Measurements from ENCODE around the gene VTI1A. TPM values are rescaled to one million over a fixed set of nuclear protein-coding genes. Genes with fewer than 3 reads are reported as not detected.
"Not testable (repeated sequence)": the region's sequence is repeated elsewhere in the genome, so short reads cannot be mapped to it uniquely, and the experiment has no call there.

The VTI1A gene
- total RNA-seq, 1 donor from 2014 or later, result 35.2 TPM

GRCh38 chr10:112465299-112465883 lies 18.4 kb downstream of the VTI1A start:
- no peak for DNase-seq
- Mint-ChIP-seq H3K4me1 (peaks cover 9% of the 10 kb centered on the region), H3K36me3 (ENCODE audit: low read depth) (peaks cover 44% of the 10 kb centered on the region), H3K27me3 (no peaks in the 10 kb centered on the region), H3K27ac (no peak overlapping the region), H3K9me3 (peaks cover 8% of the 10 kb centered on the region), H3K4me3 (no peak overlapping the region)
- intact Hi-C loops (cut with micrococcal nuclease), result no loop called here

GRCh38 chr10:112466802-112467201 lies 19.8 kb downstream of the VTI1A start:
- peaks cover 5% of the 10 kb centered on the region for H3K9me3 Mint-ChIP-seq
- peaks cover 6% of the 10 kb centered on the region for H3K4me1 Mint-ChIP-seq
- no peaks in the 10 kb centered on the region for H3K27me3 Mint-ChIP-seq
- peaks cover 36% of the 10 kb centered on the region for H3K36me3 Mint-ChIP-seq (ENCODE audit: low read depth)
- H3K27ac Mint-ChIP-seq, result no peak overlapping the region
- intact Hi-C loops (cut with micrococcal nuclease), result no loop called here
- no peak for DNase-seq
- H3K4me3 Mint-ChIP-seq, result no peak overlapping the region

- Mint-ChIP-seq H3K9me3 (peaks cover 5% of the 10 kb centered on the region), H3K36me3 (ENCODE audit: low read depth) (peaks cover 32% of the 10 kb centered on the region)
- intact Hi-C loops (cut with micrococcal nuclease), result no loop called here
Measured at GRCh38 chr10:112467541-112468075, 20.6 kb downstream of the VTI1A start.

GRCh38 chr10:112471878-112472487 lies 25.0 kb downstream of the VTI1A start:
- H3K9me3 Mint-ChIP-seq, result no peaks in the 10 kb centered on the region
- intact Hi-C loops (cut with micrococcal nuclease), result loop anchor here (1.0 to 5.0 kb wide), 3 partner anchors 25 to 915 kb away; partner anchors contain the start of gene VTI1A

More at GRCh38 chr10:112467541-112468075, 20.6 kb downstream of the VTI1A start:
- no peak overlapping the region for H3K4me3 Mint-ChIP-seq
- H3K27me3 Mint-ChIP-seq, result no peaks in the 10 kb centered on the region
- H3K27ac Mint-ChIP-seq, result no peak overlapping the region
- no peak for DNase-seq
- H3K4me1 Mint-ChIP-seq, result peaks cover 7% of the 10 kb centered on the region

GRCh38 chr10:112475575-112476218 lies 28.7 kb downstream of the VTI1A start:
- Mint-ChIP-seq H3K4me3 (no peak overlapping the region), H3K9me3 (no peaks in the 10 kb centered on the region), H3K4me1 (peaks cover 4% of the 10 kb centered on the region), H3K27ac (no peak overlapping the region), H3K27me3 (no peaks in the 10 kb centered on the region), H3K36me3 (ENCODE audit: low read depth) (peaks cover 2% of the 10 kb centered on the region)
- intact Hi-C loops (cut with micrococcal nuclease), result no loop called here
- DNase-seq, result no peak

More at GRCh38 chr10:112471878-112472487, 25.0 kb downstream of the VTI1A start:
- H3K27ac Mint-ChIP-seq, result no peak overlapping the region
- H3K27me3 Mint-ChIP-seq, result no peaks in the 10 kb centered on the region
- peaks cover 2% of the 10 kb centered on the region for H3K36me3 Mint-ChIP-seq (ENCODE audit: low read depth)
- DNase-seq, result peak; percentile 60
- H3K4me1 Mint-ChIP-seq, result peaks cover 4% of the 10 kb centered on the region
- H3K4me3 Mint-ChIP-seq, result no peak overlapping the region

GRCh38 chr10:112481602-112482001 lies 34.6 kb downstream of the VTI1A start:
- Mint-ChIP-seq H3K4me3 (no peak overlapping the region), H3K27ac (no peak overlapping the region), H3K4me1 (no peaks in the 10 kb centered on the region), H3K27me3 (no peaks in the 10 kb centered on the region), H3K36me3 (ENCODE audit: low read depth) (peaks cover 2% of the 10 kb centered on the region), H3K9me3 (no peaks in the 10 kb centered on the region)
- intact Hi-C loops (cut with micrococcal nuclease), result no loop called here
- DNase-seq, result no peak

- intact Hi-C loops (cut with micrococcal nuclease), result no loop called here
Measured at GRCh38 chr10:112484399-112484798, 37.4 kb downstream of the VTI1A start.

GRCh38 chr10:112487964-112488363 lies 40.9 kb downstream of the VTI1A start:
- intact Hi-C loops (cut with micrococcal nuclease), result no loop called here
- no peaks in the 10 kb centered on the region for H3K9me3 Mint-ChIP-seq
- H3K27me3 Mint-ChIP-seq, result no peaks in the 10 kb centered on the region
- DNase-seq, result no peak
- H3K36me3 Mint-ChIP-seq (ENCODE audit: low read depth), result peaks cover 2% of the 10 kb centered on the region
- no peak overlapping the region for H3K4me3 Mint-ChIP-seq
- H3K4me1 Mint-ChIP-seq, result peaks cover 5% of the 10 kb centered on the region
- no peak overlapping the region for H3K27ac Mint-ChIP-seq

More at GRCh38 chr10:112484399-112484798, 37.4 kb downstream of the VTI1A start:
- Mint-ChIP-seq H3K9me3 (no peaks in the 10 kb centered on the region), H3K27me3 (no peaks in the 10 kb centered on the region), H3K27ac (no peak overlapping the region), H3K4me3 (no peak overlapping the region), H3K36me3 (ENCODE audit: low read depth) (peaks cover 4% of the 10 kb centered on the region), H3K4me1 (no peaks in the 10 kb centered on the region)
- DNase-seq, result no peak

- Mint-ChIP-seq H3K9me3 (no peaks in the 10 kb centered on the region), H3K27ac (no peak overlapping the region), H3K36me3 (ENCODE audit: low read depth) (peaks cover 2% of the 10 kb centered on the region), H3K4me1 (peaks cover 5% of the 10 kb centered on the region), H3K27me3 (peaks cover 3% of the 10 kb centered on the region), H3K4me3 (no peak overlapping the region)
- no peak for DNase-seq
- intact Hi-C loops (cut with micrococcal nuclease), result no loop called here
Measured at GRCh38 chr10:112490545-112490944, 43.5 kb downstream of the VTI1A start.

GRCh38 chr10:112491144-112491543 lies 44.1 kb downstream of the VTI1A start:
- Mint-ChIP-seq H3K27ac (no peak overlapping the region), H3K36me3 (ENCODE audit: low read depth) (peaks cover 2% of the 10 kb centered on the region), H3K4me1 (peaks cover 5% of the 10 kb centered on the region), H3K4me3 (no peak overlapping the region), H3K27me3 (peaks cover 3% of the 10 kb centered on the region), H3K9me3 (no peaks in the 10 kb centered on the region)
- DNase-seq, result no peak
- intact Hi-C loops (cut with micrococcal nuclease), result no loop called here

- DNase-seq, result no peak
- Mint-ChIP-seq H3K4me3 (no peak overlapping the region), H3K9me3 (no peaks in the 10 kb centered on the region), H3K27ac (no peak overlapping the region), H3K4me1 (peaks cover 9% of the 10 kb centered on the region), H3K36me3 (ENCODE audit: low read depth) (no peaks in the 10 kb centered on the region), H3K27me3 (peaks cover 3% of the 10 kb centered on the region)
- intact Hi-C loops (cut with micrococcal nuclease), result no loop called here
Measured at GRCh38 chr10:112492736-112493135, 45.7 kb downstream of the VTI1A start.

GRCh38 chr10:112497347-112497950 lies 50.4 kb downstream of the VTI1A start:
- intact Hi-C loops (cut with micrococcal nuclease), result no loop called here
- H3K4me1 Mint-ChIP-seq, result peaks cover 4% of the 10 kb centered on the region
- H3K9me3 Mint-ChIP-seq, result no peaks in the 10 kb centered on the region
- peaks cover 12% of the 10 kb centered on the region for H3K36me3 Mint-ChIP-seq (ENCODE audit: low read depth)
- no peak for DNase-seq
- no peak overlapping the region for H3K4me3 Mint-ChIP-seq
- H3K27ac Mint-ChIP-seq, result no peak overlapping the region
- peaks cover 3% of the 10 kb centered on the region for H3K27me3 Mint-ChIP-seq

GRCh38 chr10:112498806-112499205 lies 51.8 kb downstream of the VTI1A start:
- no peaks in the 10 kb centered on the region for H3K9me3 Mint-ChIP-seq
- H3K27me3 Mint-ChIP-seq, result peaks cover 3% of the 10 kb centered on the region
- H3K4me1 Mint-ChIP-seq, result peaks cover 4% of the 10 kb centered on the region
- H3K27ac Mint-ChIP-seq, result no peak overlapping the region
- DNase-seq, result no peak
- peaks cover 12% of the 10 kb centered on the region for H3K36me3 Mint-ChIP-seq (ENCODE audit: low read depth)
- intact Hi-C loops (cut with micrococcal nuclease), result no loop called here
- no peak overlapping the region for H3K4me3 Mint-ChIP-seq

GRCh38 chr10:112499985-112500384 lies 53.0 kb downstream of the VTI1A start:
- H3K4me1 Mint-ChIP-seq; H3K9me3 Mint-ChIP-seq; H3K4me3 Mint-ChIP-seq; DNase-seq; H3K27me3 Mint-ChIP-seq; intact Hi-C loops (cut with micrococcal nuclease); H3K27ac Mint-ChIP-seq: not testable (repeated sequence)
- H3K36me3 Mint-ChIP-seq (ENCODE audit: low read depth), result peaks cover 12% of the 10 kb centered on the region
